Effector memory CD4-positive, alpha-beta T cell (primary cell): ENCODE data around the gene ADPRHL1.
"Not testable (repeated sequence)": the region's sequence is repeated elsewhere in the genome, so short reads cannot be mapped to it uniquely, and the experiment has no call there.

ENCODE experiments used
- DNase-seq, 3 donors: peaks; one replicate each; pipeline ENCODE4 v3.0.0-alpha.2; 2020
- H3K27ac ChIP-seq: 2 replicates; pipeline ENCODE4 v1.7.0; 2013; ENCODE audit warnings: mild to moderate bottlenecking, low read length, moderate library complexity; ENCODE audit not compliant: insufficient read depth, poor library complexity, severe bottlenecking
- H3K27me3 ChIP-seq: replicated peaks from 2 replicates; pipeline ENCODE4 v1.7.0; 2013; ENCODE audit warnings: mild to moderate bottlenecking, low read length; ENCODE audit not compliant: insufficient read depth, control insufficient read depth, poor library complexity, severe bottlenecking
- H3K36me3 ChIP-seq: 2 replicates; pipeline ENCODE4 v1.7.0; 2013; ENCODE audit warnings: mild to moderate bottlenecking, low read length, moderate library complexity; ENCODE audit not compliant: control insufficient read depth, insufficient read depth
- H3K4me1 ChIP-seq: 2 replicates; pipeline ENCODE4 v1.7.0; 2013; ENCODE audit warnings: low read length, mild to moderate bottlenecking; ENCODE audit not compliant: control insufficient read depth, insufficient read depth, poor library complexity, severe bottlenecking
- H3K4me3 ChIP-seq: 2 replicates; pipeline ENCODE4 v1.7.0; 2013; ENCODE audit warnings: low read length, low read depth, mild to moderate bottlenecking; ENCODE audit not compliant: insufficient read depth, poor library complexity, severe bottlenecking
- H3K9me3 ChIP-seq: 2 replicates; pipeline ENCODE4 v1.7.0; 2013; ENCODE audit warnings: mild to moderate bottlenecking, low read length, moderate library complexity; ENCODE audit not compliant: control insufficient read depth

ADPRHL1 gene

DNA sequence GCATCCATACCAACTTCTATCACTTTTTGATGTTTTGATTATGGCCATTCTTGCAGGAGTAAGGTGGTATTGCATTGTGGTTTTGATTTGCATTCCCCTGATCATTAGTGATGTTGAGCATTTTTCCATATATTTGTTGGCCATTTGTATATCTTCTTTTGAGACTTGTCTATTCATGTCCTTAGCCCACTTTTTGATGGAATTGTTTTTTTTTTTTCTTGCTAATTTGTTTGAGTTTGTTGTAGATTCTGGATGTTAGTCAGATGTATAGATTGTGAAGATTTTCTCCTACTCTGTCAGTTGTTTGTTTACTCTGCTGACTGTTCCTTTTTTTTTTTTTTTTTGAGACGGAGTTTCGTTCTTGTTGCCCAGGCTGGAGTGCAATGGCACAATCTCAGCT is 70.7 kb downstream of the ADPRHL1 start:
- H3K27ac ChIP-seq, H3K36me3 ChIP-seq, H3K4me1 ChIP-seq, H3K27me3 ChIP-seq, DNase-seq, H3K9me3 ChIP-seq, H3K4me3 ChIP-seq: not testable (repeated sequence)

DNA sequence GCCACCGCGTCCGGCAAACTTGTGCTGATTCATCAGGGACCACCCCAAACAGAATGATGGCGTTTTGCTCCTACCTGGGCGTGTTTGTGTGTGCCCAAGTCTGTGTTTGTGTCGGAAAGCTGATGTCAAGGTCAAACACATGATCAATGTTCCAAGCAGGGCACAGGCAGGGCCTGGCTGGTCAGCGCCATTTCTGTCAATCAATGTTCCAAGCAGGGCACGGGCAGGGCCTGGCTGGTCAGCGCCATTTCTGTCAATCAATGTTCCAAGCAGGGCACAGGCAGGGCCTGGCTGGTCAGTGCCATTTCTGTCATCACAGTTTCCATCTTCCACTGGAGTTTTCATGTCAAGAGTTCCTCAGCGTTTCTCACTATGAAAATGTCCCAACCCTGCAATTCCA is 74.5 kb downstream of the ADPRHL1 start:
- H3K27me3 ChIP-seq: no peaks in the 10 kb centered on the region
- no peaks in the 10 kb centered on the region for H3K4me1 ChIP-seq
- DNase-seq: no peak
- no peak overlapping the region for H3K4me3 ChIP-seq
- H3K36me3 ChIP-seq: no peaks in the 10 kb centered on the region
- H3K27ac ChIP-seq: no peak overlapping the region
- H3K9me3 ChIP-seq: no peaks in the 10 kb centered on the region

DNA sequence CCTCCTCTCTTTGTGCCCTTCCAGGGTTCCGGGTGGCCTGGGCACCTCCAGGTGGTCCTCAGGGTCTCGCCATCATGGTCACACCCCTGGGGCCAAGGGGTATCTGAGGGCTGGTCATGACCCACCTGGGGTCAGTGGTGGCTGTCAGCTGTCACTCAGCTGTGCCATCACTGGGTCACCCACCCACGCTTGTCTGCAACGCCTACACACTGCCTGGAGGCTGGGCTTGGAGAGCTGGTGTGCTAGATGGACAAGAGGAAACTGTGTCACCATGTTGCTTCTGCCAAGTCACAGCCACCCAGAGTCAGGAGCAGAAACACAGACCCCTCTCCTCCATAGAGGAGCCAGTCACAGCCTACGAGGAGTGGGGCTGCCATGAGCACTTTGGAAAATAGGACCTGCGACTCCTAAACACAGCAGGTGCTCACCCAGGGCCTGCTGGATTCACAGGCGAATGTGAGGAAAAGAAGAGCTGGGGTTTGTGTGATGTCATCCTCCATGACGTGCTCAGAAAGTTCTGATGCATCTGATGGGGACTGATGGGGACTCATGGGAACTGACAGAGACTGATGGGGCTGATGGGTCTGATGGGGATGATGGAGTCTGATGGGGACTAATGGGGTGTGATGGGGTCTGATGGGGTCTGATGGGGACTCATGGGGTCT is 78.6 kb downstream of the ADPRHL1 start:
- no peaks in the 10 kb centered on the region for H3K9me3 ChIP-seq
- H3K27ac ChIP-seq: no peak overlapping the region
- H3K4me1 ChIP-seq: no peaks in the 10 kb centered on the region
- no peak for DNase-seq
- no peak overlapping the region for H3K4me3 ChIP-seq
- no peaks in the 10 kb centered on the region for H3K36me3 ChIP-seq
- no peaks in the 10 kb centered on the region for H3K27me3 ChIP-seq

DNA sequence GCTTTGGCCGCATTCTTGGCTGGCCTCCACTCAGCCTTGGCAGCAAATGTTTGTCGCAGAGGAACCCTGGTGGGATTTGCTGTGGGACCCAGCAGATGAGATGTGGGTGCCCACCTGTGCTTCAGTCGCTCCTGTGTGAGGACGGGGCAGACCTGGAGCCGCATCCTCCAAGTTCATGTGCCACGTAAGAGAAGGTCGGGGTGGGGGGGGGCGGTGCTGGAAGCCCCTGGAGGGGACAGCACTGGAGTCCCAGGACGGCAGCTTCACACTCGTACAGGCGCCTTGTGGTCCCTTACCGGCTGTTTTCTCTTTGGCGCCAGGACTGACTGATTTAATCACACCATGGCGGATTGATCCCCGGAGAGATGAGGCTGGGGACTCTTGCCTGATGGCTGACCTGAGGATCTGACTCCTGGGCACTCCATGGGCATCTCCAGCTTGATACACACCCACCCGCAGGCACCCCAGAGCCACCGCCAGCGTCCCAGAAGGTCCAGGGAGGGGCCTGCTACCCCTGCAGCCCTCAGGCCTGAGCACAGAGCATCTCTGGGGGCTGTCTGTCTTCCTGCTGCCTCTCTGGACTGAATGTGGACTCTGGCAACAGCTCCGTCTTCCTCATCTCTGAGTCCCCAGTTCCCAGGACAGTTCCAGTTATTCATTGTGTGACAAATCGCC is 79.3 kb downstream of the ADPRHL1 start:
- no peaks in the 10 kb centered on the region for H3K27me3 ChIP-seq
- no peaks in the 10 kb centered on the region for H3K36me3 ChIP-seq
- H3K27ac ChIP-seq: no peak overlapping the region
- H3K4me3 ChIP-seq: no peak overlapping the region
- no peaks in the 10 kb centered on the region for H3K4me1 ChIP-seq
- H3K9me3 ChIP-seq: no peaks in the 10 kb centered on the region
- DNase-seq: no peak

GRCh38 chr13:113371701-113372100 is 81.6 kb downstream of the ADPRHL1 start:
- H3K36me3 ChIP-seq, H3K9me3 ChIP-seq, H3K4me3 ChIP-seq, H3K4me1 ChIP-seq, DNase-seq, H3K27ac ChIP-seq, H3K27me3 ChIP-seq: not testable (repeated sequence)

DNA sequence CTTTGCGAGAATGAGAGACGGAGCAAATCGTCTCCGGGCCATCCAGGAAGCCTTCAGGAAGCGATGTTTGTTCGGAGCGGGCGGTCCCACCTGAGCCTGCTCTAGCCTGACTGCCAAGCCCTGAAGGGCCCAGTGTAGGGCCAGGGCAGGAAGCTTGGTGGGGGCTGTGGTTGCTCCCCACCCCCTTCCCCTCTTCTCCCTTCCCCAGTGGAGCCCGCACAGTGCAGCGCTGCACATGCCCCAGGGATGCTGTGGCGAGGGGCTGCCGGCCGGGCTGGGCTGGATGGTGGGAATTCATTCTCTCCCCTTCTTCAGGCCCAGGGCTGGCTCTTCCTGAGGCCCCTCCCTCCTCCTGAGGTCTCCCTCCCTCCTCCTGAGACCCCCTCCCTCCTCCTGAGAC is 82.2 kb downstream of the ADPRHL1 start:
- H3K9me3 ChIP-seq: no peaks in the 10 kb centered on the region
- no peak overlapping the region for H3K27ac ChIP-seq
- no peaks in the 10 kb centered on the region for H3K36me3 ChIP-seq
- no peaks in the 10 kb centered on the region for H3K27me3 ChIP-seq
- no peak for DNase-seq
- no peak overlapping the region for H3K4me3 ChIP-seq
- H3K4me1 ChIP-seq: no peaks in the 10 kb centered on the region

DNA sequence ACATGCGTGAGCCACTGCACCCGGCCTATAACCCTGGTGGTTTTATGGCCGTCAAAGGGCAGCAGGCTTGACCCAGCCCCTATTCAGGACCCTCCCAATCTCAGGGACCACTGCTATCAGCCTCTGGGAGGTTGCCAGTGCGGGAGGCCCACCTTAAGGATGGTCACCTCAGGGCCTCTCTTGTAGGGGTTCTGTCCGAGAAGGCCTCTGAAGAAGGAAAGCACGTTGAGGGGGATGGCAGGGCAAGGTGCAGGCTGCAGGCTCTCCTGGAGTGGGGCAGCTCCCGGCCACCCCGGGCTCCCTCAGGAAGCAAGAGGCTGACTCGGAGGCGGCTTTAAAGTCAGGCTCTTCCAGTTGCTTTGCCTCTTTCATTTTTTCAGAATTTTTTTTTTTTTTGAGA is 83.4 kb downstream of the ADPRHL1 start:
- no peaks in the 10 kb centered on the region for H3K9me3 ChIP-seq
- no peak overlapping the region for H3K27ac ChIP-seq
- peaks cover 6% of the 10 kb centered on the region for H3K27me3 ChIP-seq
- H3K4me3 ChIP-seq: no peak overlapping the region
- no peaks in the 10 kb centered on the region for H3K4me1 ChIP-seq
- no peaks in the 10 kb centered on the region for H3K36me3 ChIP-seq
- DNase-seq: no peak

GRCh38 chr13:113369189-113369588 is 84.1 kb downstream of the ADPRHL1 start:
- no peak for DNase-seq
- H3K27ac ChIP-seq: no peak overlapping the region
- no peaks in the 10 kb centered on the region for H3K36me3 ChIP-seq
- H3K4me3 ChIP-seq: no peak overlapping the region
- peaks cover 4% of the 10 kb centered on the region for H3K4me1 ChIP-seq
- peaks cover 12% of the 10 kb centered on the region for H3K27me3 ChIP-seq
- H3K9me3 ChIP-seq: no peaks in the 10 kb centered on the region

GRCh38 chr13:113368353-113368752 is 84.9 kb downstream of the ADPRHL1 start:
- not testable (repeated sequence) for H3K4me1 ChIP-seq, H3K9me3 ChIP-seq, H3K4me3 ChIP-seq, H3K36me3 ChIP-seq, H3K27ac ChIP-seq, DNase-seq
- peaks cover 12% of the 10 kb centered on the region for H3K27me3 ChIP-seq

DNA sequence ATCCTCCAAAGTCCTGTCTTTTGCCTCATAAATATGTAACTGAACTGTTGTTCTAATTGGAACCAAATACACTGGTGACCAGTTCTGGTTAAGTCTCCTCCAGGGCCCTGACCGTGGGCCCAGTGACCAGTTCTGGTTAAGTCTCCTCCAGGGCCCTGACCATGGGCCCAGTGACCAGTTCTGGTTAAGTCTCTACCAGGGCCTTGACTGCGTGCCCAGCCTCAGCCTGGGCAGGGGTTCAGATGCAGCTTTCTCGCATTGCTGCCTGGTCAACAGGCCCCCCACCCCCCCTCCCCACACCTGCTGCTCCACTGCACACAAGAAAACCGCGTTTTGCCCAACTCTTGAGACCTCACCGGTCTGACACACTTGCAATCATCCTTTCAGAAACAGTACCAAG is 85.5 kb downstream of the ADPRHL1 start:
- peaks cover 4% of the 10 kb centered on the region for H3K4me1 ChIP-seq
- no peak overlapping the region for H3K27ac ChIP-seq
- DNase-seq: no peak

More for the DNA sequence above, 85.5 kb downstream of the ADPRHL1 start:
- Histone ChIP-seq H3K9me3 (no peaks in the 10 kb centered on the region), H3K27me3 (peaks cover 12% of the 10 kb centered on the region), H3K36me3 (no peaks in the 10 kb centered on the region), H3K4me3 (no peak overlapping the region)
